ENCODE measurements around the gene CSMD2.

The CSMD2 gene

DNA sequence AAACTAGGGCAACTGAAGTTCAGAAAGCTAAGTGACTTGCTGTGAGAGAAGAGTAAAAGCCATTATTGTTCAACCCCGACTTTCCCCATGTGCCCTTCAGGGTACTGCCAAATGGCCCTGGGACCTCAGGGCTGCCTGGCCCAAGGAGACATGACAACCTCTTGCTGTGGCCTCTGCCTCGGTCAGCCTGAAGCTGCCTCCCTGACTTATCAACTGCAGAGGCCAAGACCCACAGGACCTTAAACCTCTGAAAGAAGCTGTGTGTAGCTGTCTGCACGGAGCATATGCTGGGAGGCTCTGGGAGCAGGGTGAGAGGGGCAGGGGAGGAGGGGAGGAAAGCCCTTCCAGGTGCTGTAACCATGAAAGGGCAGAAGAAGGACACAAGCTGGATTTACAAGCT, 265.3 kb downstream of the CSMD2 start:
- no peak for DNase-seq (ENCODE audit: low read depth)

DNA sequence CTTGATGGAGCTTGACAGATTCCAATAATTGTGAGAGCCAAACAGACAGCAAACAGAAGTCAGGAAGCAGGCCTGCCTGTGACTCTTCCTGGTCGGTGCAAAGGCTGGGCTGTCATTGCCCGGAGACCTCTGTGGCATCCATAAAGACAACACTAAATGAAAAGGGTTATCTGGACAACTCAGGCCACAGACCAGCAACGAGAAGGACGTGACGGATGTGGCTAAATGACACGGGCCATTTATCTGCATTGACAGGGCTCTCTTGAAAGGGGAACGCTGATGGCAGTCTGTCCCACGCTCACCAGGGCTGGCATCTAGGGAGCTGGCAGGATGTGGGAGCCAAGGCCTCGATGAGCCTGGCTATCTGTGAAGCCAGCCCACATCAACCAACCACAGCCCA, 266.1 kb downstream of the CSMD2 start:
- no peak for DNase-seq (ENCODE audit: low read depth)

- DNase-seq (ENCODE audit: low read depth) = no peak
These were observed 266.6 kb downstream of the CSMD2 start for GRCh38 chr1:33898406-33898805.

DNA sequence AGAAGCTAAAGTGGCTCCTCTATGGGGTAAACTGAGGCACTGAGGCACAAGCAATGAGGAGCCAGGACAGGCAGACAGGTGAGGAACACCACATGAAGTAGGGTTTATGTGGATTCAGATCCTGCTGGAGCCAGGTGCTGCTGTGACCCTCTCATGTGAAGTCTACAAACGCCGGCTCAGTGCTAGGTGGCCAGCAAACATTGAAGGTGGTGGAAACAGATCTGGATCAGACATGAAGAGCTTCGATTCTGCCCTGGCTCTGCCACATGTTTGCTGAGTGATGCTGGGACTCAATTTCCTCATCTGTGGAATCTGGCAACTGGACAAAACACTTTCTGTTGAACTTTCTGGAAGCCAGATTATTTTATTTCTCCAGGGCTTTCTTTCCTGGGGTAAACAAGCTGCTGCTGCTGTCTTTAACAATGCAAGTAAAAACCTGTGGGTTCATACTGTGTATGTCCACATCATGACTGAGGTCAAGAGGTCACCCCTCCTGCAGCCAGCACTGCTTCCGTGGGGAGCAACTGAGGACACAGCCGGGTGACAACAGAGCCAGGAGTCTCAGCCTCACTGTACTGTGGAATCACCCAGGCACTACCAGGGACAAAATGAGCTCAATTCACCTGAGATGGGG, 267.8 kb downstream of the CSMD2 start:
- no peak for DNase-seq (ENCODE audit: low read depth)

GRCh38 chr1:33895976-33896375, 269.1 kb downstream of the CSMD2 start:
- DNase-seq (ENCODE audit: low read depth) = no peak

GRCh38 chr1:33895396-33895795, 269.6 kb downstream of the CSMD2 start:
- no peak for DNase-seq (ENCODE audit: low read depth)

DNA sequence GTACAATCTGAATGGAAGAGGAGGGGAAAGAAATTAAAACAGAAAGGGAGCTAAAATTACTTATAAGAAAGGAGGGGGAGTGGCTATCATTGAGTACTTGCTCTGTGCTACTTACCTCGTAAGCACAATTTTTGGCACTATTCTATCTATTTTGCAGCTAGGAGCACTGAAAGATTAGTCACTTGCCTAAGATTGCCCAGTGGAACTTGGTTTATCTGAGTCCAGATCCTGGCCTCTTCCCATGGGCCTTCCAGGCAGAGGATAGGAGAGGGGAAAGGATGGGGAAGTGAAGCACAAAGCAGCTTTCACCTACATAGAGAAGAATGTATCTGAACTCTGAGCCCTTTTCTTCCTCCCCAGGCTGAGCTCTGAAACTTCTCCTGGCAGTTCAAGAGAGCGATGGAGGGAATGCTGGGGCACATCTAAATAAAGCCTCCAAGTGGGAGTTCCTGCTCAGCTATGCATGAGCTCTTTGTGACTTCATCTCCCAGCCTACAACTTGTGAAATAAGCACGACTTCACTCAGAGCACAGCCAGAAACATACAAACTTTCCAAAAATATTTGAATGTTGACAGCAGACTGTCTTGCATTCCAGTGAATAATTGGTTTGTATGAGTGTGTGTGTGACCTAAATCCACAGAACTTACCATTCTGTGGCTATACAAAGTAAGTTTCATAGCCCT, 271.7 kb downstream of the CSMD2 start:
- no peak for DNase-seq (ENCODE audit: low read depth)

- no peak for DNase-seq (ENCODE audit: low read depth)
These were observed 278.5 kb downstream of the CSMD2 start for GRCh38 chr1:33886496-33886895.

- DNase-seq (ENCODE audit: low read depth) = no peak
These were observed 284.7 kb downstream of the CSMD2 start for GRCh38 chr1:33880305-33880704.

DNA sequence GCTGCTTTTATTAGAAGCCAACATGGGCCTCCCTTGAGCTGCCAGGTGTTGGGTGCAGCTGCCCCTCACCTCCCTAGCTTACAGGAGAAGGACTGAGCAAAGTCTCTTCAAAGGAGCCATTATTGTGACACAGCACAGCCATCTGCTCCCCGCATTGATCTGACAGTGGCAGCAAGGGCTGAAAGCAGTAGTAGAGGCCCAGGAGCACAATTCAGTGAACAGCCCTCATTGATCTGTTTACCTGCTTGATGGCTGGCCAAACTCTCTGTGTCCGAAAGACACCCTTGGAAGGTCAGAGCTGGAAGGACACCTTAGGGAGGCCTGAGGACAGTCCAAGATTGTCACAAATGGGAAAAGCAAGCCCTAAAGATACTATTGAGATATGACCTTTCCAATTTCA, 286.6 kb downstream of the CSMD2 start:
- no peak for DNase-seq (ENCODE audit: low read depth)

GRCh38 chr1:33876970-33877650, 287.9 kb downstream of the CSMD2 start:
- DNase-seq (ENCODE audit: low read depth) = no peak

DNA sequence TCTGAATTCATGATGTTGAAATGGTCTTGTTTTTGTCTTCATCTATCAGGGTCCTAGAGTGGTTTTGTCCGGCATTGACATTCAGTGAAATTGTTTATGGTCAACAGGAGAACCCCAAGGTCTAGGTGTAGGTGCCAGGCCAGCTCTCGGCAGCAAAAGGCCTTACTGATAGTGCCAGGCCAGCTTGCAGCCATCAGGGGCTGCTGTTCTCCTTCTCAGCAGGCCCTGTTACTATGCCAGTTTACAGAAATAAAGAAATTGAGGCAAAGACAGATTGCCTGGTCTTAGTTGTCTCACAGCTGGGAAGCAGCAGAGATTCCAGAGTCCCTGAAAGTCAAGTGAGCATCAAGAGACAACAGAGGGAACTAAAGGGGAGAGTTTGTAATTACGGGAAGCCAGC, 289.2 kb downstream of the CSMD2 start:
- no peak for DNase-seq (ENCODE audit: low read depth)

GRCh38 chr1:33874636-33875035, 290.4 kb downstream of the CSMD2 start:
- no peak for DNase-seq (ENCODE audit: low read depth)

GRCh38 chr1:33872683-33873082, 292.3 kb downstream of the CSMD2 start:
- no peak for DNase-seq (ENCODE audit: low read depth)

- DNase-seq (ENCODE audit: low read depth) = no peak
These were observed 292.8 kb downstream of the CSMD2 start for GRCh38 chr1:33872275-33872674.

- DNase-seq (ENCODE audit: low read depth) = no peak
These were observed 297.3 kb downstream of the CSMD2 start for GRCh38 chr1:33867684-33868083.

DNA sequence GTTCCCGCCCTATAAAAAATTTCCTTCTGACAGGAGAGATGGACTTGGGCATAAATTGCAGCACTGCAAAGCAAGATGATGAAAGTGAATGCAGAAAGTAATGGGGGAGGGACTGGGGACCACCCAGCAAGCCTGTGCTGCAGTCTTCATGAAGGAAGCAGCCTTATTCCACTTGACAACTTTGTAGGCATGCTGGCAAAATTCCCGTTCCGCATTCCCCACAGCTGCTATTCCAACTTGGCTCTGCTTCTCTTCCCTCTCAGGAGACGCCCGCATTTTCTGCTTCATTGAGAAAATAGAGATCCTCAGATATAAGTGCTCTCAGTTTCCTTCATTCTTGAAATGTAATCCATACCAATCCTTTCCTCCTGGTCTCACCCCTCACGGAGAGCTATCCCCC, 298.7 kb downstream of the CSMD2 start:
- no peak for DNase-seq (ENCODE audit: low read depth)

DNA sequence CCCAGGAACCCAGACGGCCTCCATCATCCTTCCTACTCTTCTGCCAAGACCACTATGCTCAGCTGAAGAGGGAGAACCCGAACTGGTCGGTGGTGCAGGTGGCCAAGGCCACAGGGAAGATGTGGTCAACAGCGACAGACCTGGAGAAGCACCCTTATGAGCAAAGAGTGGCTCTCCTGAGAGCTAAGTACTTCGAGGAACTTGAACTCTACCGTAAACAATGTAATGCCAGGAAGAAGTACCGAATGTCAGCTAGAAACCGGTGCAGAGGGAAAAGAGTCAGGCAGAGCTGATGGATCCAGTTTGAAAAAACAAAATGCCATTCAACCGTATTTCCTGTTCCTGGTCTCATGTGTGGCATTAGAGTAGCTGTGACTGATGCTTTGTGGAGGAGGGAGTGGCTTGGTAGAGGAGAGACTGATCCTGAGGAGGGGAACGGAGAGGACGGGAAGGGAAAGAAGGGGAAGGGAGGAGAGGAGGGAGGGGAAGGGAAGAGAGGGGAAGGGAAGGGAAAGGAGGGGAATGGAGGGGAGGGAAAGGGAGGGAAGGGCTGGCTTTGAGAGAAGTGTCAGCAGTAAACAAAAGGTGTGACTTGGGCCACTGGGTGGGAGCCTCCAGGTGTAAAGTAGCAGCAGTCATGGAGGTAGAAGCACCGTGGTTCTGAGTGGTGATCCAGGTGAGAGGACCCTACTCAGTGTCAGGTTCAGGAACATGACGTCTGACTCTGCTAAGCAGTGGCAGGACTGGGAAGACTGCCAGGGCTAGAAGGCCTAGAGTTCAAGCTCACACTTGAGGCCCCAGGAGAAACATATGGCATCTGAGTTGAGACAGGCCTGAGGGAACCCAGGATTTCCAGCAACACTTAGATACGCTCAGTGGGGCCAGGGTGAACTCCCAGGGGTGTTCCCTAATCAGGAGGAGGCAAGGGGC, 300.3 kb downstream of the CSMD2 start:
- no peak for DNase-seq (ENCODE audit: low read depth)

DNA sequence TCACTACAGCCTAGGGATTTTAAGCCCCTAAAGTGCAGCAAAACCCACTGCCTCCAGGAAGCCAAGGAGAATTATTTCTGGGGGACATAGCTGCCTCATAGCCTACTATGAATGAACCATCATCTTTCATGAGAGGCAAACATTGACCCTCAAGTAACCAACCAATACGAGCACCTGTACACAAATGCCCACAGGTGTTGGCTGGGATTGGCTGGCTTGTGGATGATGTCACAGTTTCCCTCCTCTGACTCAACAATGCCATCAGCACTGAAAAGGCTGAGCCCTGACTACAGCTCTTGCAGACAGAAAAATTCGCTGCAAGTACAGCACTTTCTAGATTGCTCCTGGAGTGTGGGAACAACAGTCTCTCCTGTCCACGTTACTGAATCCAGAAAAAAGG, 301.3 kb downstream of the CSMD2 start, which contains the start of gene HMGB4:
TSS of gene HMGB4 (plus strand) at position 301 of the 400 bp plus-strand sequence. CDS start 113 bp downstream, outside the sequence.
- DNase-seq (ENCODE audit: low read depth) = no peak

GRCh38 chr1:33860671-33861070, 304.4 kb downstream of the CSMD2 start:
- DNase-seq (ENCODE audit: low read depth) = no peak

- no peak for DNase-seq (ENCODE audit: low read depth)
These were observed 310.9 kb downstream of the CSMD2 start for GRCh38 chr1:33854091-33854490.

DNA sequence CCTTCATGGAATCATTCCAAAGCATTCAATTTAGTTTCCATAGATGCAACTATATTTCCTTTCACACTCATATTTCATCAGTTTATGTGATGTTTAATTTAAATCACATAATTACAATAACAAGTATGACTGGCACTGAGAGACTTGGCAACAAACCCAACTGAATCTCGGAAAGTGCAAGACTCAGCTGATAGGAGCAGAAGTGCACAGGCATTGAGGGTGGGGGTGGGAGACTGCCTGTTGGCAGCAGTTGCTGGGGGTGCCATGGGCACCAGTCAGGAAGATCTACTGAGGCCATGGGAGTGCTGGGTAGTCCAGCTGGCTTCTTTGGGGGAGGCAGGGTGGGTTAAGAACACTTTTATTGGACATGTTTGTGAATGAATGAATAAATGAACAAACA, 311.6 kb downstream of the CSMD2 start:
- no peak for DNase-seq (ENCODE audit: low read depth)
